Stimulated activated CD8-positive, alpha-beta memory T cell treated with anti-CD3 and anti-CD28 coated beads, Interleukin-4, amount 100 ng/mL, for 48 hours (primary cell): Measurements from ENCODE around the gene TMEM184A.

Source experiments
- DNase-seq: peaks from one replicate; pipeline ENCODE4 v3.0.0-alpha.2; 2020

Gene TMEM184A

DNA sequence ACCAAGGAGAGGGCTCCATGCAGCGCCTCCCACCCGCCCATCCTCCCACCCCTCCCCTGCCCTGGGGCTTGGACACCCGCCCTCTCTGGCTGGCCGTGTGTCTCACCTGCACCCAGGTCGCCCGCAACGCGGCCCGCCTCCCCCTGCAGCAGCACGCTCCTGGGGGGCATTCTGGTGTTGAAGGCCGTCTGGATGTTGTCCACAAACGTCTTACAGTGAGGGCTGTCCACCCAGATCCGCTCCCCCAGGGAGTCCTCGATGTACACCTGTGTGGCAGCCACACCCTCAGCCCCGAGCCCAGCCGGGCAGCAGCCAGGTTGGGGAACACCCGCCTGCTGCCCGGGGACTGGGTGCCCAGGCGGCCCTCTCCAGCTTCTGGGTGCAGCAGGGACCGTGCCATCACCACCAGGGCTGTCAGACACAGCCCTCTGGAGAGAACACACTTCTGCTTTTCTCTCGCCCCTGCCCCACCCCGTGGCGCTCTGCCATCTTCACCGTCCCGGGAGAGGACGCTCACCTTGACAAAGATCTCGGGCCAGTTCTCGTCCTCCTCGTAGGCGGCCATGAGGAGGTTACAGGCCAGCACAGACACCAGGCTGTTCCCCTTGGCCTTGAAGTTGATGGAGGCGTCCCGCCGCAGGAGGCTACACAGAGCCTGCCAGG is 56.5 kb downstream of the TMEM184A start:
- no peak for DNase-seq

DNA sequence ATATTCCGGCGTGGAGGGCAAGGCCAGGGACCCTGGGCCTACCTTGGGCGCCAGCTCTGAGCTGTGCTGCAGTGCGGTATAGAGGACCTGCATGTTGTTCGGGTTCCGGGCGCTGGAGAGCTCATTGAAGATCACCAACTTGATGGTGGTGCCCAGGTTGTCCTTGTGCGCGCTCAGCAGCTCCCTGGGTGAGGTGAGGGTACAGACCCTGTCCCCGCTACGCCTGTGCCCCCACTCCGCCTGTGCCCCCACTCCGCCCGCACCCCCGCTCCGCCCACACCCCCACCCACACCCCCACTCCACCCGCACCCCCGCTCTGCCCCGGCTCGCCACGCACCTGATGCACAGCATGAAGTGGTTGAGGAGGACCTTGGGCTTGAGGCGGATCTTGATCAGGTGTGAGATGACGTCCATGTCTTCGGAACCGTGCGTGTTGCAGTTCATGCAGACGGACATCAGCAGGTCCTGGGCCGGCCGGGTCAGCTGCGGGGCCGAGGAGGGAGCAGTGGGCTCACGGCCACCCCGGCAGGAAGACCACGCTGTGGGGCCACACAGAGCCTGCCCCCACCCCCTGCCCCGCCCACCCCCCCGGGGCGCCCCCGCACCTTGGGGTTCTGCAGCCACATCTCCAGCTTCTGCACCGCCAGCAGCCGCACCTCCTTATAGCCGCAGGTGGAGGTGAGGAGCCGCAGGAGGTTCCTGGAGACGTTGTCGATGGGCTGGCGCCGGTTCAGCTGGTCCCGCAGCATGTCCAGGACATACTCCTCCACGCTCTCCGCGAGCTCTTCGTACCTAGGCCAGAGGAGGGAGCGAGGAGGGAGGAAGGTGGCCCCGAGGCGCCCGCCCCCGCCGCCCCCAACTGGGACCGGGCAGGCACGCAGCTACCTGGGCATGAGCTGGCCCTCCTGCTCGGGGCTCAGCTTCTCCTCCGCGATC is 57.4 kb downstream of the TMEM184A start:
- no peak for DNase-seq

DNA sequence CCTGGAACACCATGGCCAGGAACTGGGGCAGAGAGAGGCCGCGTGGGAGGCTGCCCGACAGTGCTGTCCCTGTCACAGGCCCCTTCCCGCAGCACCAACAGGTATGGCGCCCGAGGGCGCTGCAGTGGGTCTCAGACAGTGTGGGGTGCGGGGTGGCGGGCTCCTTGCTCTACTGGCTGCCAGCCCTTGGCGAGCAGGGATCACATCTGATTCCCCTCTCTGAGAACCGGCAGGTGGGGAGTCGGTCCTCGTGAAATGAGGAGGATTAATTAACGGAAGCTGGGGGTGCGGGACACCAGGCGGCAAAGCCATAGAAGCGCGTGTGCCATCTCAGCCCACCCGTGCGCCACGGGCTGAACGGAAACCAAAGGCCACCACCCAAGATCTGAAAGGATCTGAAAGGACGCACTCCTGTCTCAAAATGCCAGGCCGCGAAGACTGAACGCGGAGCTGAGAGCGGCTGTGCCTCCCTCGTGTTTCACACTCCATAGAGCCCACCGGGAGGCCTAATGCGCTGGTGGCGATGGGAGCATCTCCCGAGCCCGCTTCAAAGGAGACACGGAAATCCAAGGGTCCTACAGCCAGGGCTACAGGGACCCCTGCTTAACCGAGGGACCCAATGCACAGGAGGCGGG is 58.6 kb downstream of the TMEM184A start:
- no peak for DNase-seq

DNA sequence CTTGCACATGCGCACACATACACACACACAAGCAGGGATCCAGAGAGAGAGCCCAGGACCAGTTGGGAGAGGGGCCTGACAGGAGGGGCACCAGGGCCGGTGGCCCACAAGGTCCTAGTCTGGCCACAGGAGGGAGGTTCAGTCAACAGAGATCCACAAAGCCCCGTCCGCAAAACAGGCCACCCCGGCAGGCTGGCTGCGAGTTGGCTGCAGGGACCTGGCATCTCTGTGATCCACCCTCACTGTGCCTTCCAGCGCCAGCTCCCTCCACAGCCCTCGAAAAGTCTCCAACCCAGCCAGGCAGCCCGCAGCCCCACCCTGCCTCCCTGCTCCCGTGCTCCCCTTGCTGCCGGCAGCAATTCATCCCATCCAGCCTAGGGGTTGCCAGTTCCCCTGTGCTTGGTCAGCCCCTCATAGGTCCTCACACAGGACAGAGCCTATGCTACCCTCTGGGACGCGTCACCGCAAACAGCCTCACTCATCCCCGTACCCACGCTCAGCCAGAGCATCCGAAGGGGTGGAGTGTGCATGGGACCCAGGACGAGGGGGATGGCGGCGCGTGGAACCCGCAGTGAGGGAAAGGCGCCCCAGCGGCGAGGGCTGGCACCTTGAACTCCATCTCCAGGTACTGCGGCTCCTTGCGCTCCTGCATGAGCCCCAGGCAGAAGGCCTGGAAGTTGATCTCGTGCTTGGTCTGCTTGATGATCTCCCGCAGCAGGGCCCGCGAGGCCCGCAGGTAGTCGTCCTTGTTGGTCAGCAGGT is 59.3 kb downstream of the TMEM184A start:
- no peak for DNase-seq

DNA sequence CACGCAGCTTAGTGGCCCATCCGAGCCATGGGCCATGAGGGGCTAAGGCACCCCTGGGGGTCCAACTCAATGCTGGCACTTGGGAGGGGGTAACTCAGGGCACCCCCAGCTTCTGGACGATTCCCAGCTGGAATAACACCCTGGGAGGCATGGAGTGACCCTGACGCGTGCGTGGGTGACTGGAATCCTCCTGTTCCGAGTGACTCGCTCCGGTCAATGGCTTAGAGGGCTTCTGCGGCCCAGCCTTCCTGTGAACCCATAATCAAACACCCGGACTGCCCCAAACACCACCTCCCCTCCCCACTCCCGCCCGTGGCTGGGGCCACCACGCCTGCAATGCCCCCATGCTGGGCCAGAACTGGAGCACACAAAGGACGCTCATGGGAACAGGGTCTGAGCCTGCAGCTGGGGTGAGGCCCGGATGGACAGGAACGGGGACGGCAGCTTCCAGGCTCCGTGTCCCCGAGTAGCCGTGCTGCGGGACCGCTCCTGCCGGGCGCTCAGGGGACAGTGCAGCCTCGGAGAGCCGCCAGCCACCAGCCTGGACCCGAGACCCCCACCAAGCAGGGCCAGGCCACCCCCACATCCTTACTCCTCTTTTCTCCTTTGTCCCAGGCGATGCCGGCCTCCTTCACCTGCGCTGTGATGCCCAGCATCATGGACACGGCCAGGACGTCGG is 60.3 kb downstream of the TMEM184A start:
- DNase-seq: no peak

DNA sequence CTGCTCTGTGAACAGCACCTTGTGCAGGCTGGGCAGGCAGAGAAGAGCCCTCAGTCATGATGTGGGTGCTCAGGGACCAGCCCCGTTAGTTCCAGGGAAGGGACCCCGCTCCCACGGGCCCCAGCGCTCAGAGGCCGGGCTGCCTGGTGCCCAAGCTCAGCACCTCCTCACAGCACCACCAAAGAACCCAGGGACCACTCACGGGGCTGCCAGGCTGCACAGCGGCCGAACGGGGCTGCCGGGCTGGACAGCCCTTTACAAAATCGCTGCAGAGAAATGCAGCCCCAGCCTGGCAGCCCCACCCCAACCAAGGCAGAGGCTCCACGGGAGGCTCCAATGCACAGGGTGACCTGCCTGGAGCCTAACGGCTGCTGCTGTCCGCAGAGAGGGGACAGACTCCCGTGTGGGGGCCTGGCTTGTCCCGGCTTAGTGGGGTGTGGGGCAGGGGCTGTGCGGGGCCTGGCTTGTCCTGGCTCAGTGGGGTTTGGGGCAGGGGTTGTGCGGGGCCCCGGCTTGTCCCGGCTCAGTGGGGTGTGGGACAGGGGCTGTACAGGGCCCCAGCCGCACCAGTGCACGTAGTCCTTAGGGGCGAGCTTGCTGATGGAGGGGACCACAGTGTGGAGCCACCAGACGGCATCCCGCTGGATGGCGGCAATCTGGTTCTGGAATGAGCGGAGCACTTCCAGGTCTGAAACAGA is 61.0 kb downstream of the TMEM184A start:
- no peak for DNase-seq

DNA sequence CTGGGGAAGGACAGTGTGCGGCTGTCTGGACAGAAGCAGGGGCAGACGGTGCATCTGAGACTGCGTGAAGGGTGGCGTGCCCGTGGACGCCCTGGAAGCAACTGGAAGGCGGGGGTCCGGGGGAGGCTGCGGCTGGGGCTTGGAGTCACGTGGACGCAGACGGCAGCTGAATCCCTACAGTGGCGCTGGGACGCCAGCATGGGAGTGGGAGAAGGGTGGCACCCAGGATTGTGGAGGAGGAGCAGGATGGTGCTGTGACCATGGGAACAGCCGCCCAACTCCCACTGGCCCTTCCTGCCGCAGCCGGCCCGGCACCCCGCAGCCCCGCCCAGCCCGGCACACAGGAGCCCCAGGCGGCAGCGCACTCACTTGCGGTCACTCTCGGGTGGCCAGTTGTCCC is 61.6 kb downstream of the TMEM184A start:
- no peak for DNase-seq

DNA sequence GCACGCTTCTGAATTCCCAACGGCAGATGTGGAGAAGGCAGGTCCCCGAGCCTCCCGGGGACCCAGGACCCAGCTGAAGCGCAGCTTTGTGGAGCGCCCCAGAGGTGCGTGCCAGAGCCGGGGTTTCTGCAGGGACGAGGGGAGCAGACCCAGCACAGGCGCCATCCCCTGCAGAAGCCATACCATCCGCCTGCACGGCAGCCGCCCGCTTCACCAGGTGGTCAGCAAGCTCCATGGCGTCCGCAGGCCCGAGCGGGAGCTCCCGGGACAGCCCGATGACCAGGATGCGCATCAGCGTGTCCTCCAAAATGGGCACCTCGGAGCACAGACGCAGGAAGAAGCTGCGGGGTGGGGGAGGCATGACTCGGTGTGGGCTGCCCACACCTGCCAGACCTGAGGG is 62.4 kb downstream of the TMEM184A start:
- no peak for DNase-seq

DNA sequence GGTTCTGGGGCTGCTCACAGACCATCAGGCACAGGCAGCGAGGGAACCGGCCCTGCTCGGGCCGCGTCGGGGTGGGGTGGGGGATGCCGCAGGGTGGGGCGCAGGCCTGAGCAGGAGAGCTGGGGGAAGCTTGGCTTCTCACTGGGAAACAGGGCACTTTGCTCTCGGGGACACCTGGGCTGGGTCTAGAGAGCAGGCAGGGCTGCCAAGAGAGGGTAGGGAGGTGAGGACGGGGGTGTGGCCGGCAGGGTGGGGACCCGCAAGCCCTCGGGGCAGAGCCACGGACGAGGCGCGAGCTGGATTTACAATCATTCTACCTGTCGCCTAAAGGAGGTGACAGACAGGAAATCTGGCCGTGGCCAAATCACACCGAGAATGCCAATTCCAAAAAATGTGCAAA is 62.9 kb downstream of the TMEM184A start:
- DNase-seq: no peak

DNA sequence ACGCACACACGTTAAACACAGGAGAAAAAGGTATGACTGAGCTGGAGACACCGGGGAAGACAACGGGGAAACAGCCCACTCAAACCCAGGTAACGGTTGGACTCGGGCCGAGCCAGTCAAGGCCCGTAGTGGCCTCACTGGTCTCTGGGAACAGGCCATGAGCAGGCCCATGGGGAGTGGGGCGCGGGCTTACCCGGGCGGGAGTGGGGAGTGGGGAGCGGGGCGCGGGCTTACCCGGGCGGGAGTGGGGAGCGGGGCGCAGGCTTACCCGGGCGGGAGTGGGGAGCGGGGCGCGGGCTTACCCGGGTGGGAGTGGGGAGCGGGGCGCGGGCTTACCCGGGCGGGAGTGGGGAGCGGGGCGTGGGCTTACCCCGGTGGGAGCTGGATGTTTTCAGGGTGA is 63.4 kb downstream of the TMEM184A start:
- DNase-seq: no peak
